ENCODE measurements around the gene ATP8A2.

DNA sequence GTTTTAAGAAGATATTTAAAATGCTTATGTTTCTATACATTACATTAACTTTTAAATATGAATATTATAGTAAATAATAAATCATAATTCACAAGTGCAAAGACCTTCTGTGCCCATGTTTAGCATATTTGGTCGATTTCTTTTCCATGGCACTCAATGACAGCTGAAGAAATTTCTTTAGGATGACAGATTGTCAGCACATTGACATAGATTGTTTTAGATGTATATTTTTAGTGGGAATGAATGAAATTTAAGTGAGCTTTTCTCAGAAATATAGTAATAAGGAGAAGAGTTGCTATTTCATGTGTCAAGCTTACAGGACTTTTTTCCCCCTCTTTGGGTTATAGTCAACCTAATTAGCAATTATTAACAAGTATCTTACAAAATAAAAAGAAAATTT lies 423.5 kb downstream of the ATP8A2 start:
- TF ChIP-seq, protein P1, sequence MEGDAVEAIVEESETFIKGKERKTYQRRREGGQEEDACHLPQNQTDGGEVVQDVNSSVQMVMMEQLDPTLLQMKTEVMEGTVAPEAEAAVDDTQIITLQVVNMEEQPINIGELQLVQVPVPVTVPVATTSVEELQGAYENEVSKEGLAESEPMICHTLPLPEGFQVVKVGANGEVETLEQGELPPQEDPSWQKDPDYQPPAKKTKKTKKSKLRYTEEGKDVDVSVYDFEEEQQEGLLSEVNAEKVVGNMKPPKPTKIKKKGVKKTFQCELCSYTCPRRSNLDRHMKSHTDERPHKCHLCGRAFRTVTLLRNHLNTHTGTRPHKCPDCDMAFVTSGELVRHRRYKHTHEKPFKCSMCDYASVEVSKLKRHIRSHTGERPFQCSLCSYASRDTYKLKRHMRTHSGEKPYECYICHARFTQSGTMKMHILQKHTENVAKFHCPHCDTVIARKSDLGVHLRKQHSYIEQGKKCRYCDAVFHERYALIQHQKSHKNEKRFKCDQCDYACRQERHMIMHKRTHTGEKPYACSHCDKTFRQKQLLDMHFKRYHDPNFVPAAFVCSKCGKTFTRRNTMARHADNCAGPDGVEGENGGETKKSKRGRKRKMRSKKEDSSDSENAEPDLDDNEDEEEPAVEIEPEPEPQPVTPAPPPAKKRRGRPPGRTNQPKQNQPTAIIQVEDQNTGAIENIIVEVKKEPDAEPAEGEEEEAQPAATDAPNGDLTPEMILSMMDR (conservative IDR thresholded peaks at IDR 0.05; ENCODE audit: low read length): no peak
- no peak for TF ChIP-seq EZH2phosphoT487 (IDR thresholded peaks at IDR 0.05; ENCODE audit: borderline replicate concordance, low read depth, low read length)

Measured in OCI-LY7 (cell line).